Muscle of back (tissue), 10 donors: ENCODE measurements around the gene ORAI3. TPM values are rescaled to one million over a fixed set of nuclear protein-coding genes. Genes with fewer than 3 reads are reported as not detected.

ENCODE experiments used
- polyA plus RNA-seq, 10 donors: library from polyadenylated mRNA; unstranded; fragments of 120-200 nt; gene quantifications; one replicate each; pipeline ENCODE4 v1.2.1, GENCODE V29; 2013; ENCODE audit not compliant: insufficient read length in 10 of 10

Gene ORAI3
- polyA plus RNA-seq, 10 donors: 7.5 to 12.6 (median 10.3) TPM

Other genes starting within 250 kb of the ORAI3 start
- gene SRCAP, start 249.9 kb upstream of the ORAI3 start, polyA plus RNA-seq: 10 to 100 TPM; 19.8 to 25.7 (median 23.4) TPM
- 10 to 100 TPM in 8 of 10 donors, 1 to 10 TPM in 2; 8.3 to 15.3 (median 11.9) TPM for gene PHKG2, start 200.6 kb upstream of the ORAI3 start, polyA plus RNA-seq
- gene CFAP119, start 187.0 kb upstream of the ORAI3 start, polyA plus RNA-seq: 1 to 10 TPM in 9 of 10 donors, under 1 TPM in 1; 0.42 to 2.0 (median 1.8) TPM
- gene RNF40, start 186.7 kb upstream of the ORAI3 start, polyA plus RNA-seq: 10 to 100 TPM; 46.0 to 66.6 (median 54.1) TPM
- 10 to 100 TPM; 11.3 to 15.4 (median 12.9) TPM for gene ZNF629, start 161.9 kb upstream of the ORAI3 start, polyA plus RNA-seq
- gene BCL7C, start 55.0 kb upstream of the ORAI3 start, polyA plus RNA-seq: 10 to 100 TPM; 24.4 to 41.4 (median 29.9) TPM
- 10 to 100 TPM in 5 of 10 donors, 1 to 10 TPM in 5; 7.7 to 13.1 (median 10.6) TPM for gene CTF1, start 52.5 kb upstream of the ORAI3 start, polyA plus RNA-seq
- 10 to 100 TPM in 1 of 10 donors, 1 to 10 TPM in 9; 5.6 to 12.1 (median 8.1) TPM for gene FBXL19, start 25.5 kb upstream of the ORAI3 start, polyA plus RNA-seq
- 10 to 100 TPM in 9 of 10 donors, 1 to 10 TPM in 1; 9.5 to 15.9 (median 11.3) TPM for gene SETD1A, start 8.7 kb downstream of the ORAI3 start, polyA plus RNA-seq
- 10 to 100 TPM in 3 of 10 donors, 1 to 10 TPM in 7; 7.1 to 13.8 (median 9.8) TPM for gene HSD3B7, start 36.1 kb downstream of the ORAI3 start, polyA plus RNA-seq
- gene STX1B, start 61.6 kb downstream of the ORAI3 start, polyA plus RNA-seq: 1 to 10 TPM in 8 of 10 donors, under 1 TPM in 2; 0.68 to 3.9 (median 1.5) TPM
- gene STX4, start 84.5 kb downstream of the ORAI3 start, polyA plus RNA-seq: 10 to 100 TPM; 34.0 to 44.6 (median 38.1) TPM
- gene ZNF668, start 125.2 kb downstream of the ORAI3 start, polyA plus RNA-seq: 10 to 100 TPM in 2 of 10 donors, 1 to 10 TPM in 8; 5.8 to 11.0 (median 9.0) TPM
- 10 to 100 TPM in 1 of 10 donors, 1 to 10 TPM in 9; 6.8 to 10.1 (median 8.4) TPM for gene ZNF646, start 125.4 kb downstream of the ORAI3 start, polyA plus RNA-seq
- 1 to 10 TPM; 1.7 to 4.6 (median 3.3) TPM for gene PRSS53, start 139.9 kb downstream of the ORAI3 start, polyA plus RNA-seq
- gene VKORC1, start 145.7 kb downstream of the ORAI3 start, polyA plus RNA-seq: 10 to 100 TPM; 51.1 to 68.1 (median 58.2) TPM
- gene BCKDK, start 159.3 kb downstream of the ORAI3 start, polyA plus RNA-seq: 10 to 100 TPM; 19.7 to 29.9 (median 25.3) TPM
- gene KAT8, start 168.6 kb downstream of the ORAI3 start, polyA plus RNA-seq: 10 to 100 TPM; 38.8 to 57.3 (median 45.3) TPM
- 1 to 10 TPM in 2 of 10 donors, under 1 TPM in 6, not detected in 2; 0.11 to 4.2 (median 0.25) TPM for gene PRSS8, start 186.7 kb downstream of the ORAI3 start, polyA plus RNA-seq
- 1 to 10 TPM; 1.1 to 2.8 (median 1.8) TPM for gene PRSS36, start 201.0 kb downstream of the ORAI3 start, polyA plus RNA-seq
- gene FUS, start 231.1 kb downstream of the ORAI3 start, polyA plus RNA-seq: 100 to 1,000 TPM; 310 to 492 (median 406) TPM